Progenitor cell of endocrine pancreas (in vitro differentiated cells): Measurements from ENCODE around the gene FBXO24. TPM values are rescaled to one million over a fixed set of nuclear protein-coding genes. Genes with fewer than 3 reads are reported as not detected.
"Not testable (repeated sequence)": the region's sequence is repeated elsewhere in the genome, so short reads cannot be mapped to it uniquely, and the experiment has no call there.

Experiments used
- DNase-seq: peaks from one replicate; pipeline ENCODE4 v3.0.0; 2021; ENCODE audit warnings: low spot score; ENCODE audit not compliant: unreplicated experiment
- H3K27ac Mint-ChIP-seq: 2 replicates; pipeline ENCODE4 v1.8.0; 2021; ENCODE audit warnings: mild to moderate bottlenecking, moderate library complexity, mixed read lengths
- H3K27me3 Mint-ChIP-seq: 2 replicates; pipeline ENCODE4 v1.8.0; 2021; ENCODE audit warnings: mixed read lengths
- H3K36me3 Mint-ChIP-seq: 2 replicates; pipeline ENCODE4 v1.8.0; 2022; ENCODE audit warnings: mixed read lengths; ENCODE audit not compliant: insufficient read depth
- H3K4me1 Mint-ChIP-seq: 2 replicates; pipeline ENCODE4 v1.8.0; 2021; ENCODE audit warnings: low read depth, mixed read lengths
- H3K4me3 Mint-ChIP-seq: 2 replicates; pipeline ENCODE4 v1.8.0; 2021; ENCODE audit warnings: low read depth, mild to moderate bottlenecking, moderate library complexity, mixed read lengths
- H3K9me3 Mint-ChIP-seq: 2 replicates; pipeline ENCODE4 v1.8.0; 2021; ENCODE audit warnings: low read depth, mixed read lengths
- CTCF ChIP-seq: fragments of 200-600 bp; sonication (generic); IDR thresholded peaks from one replicate; pipeline ENCODE4 v1.5.0; 2021; ENCODE audit warnings: antibody characterized with exemption, mild to moderate bottlenecking; ENCODE audit not compliant: unreplicated experiment
- total RNA-seq: library from RNA; stranded (reverse); gene quantifications from 2 replicates; pipeline ENCODE4 v1.2.1, GENCODE V29; 2021

Gene FBXO24
- total RNA-seq, 1 donor from 2014 or later, result 0.41 TPM

GRCh38 chr7:100561491-100562194 lies 24.5 kb upstream of the FBXO24 start:
- DNase-seq, result no peak
- no peaks in the 10 kb centered on the region for H3K27me3 Mint-ChIP-seq
- no peak for TF ChIP-seq CTCF
- H3K27ac Mint-ChIP-seq, result no peak overlapping the region
- H3K4me1 Mint-ChIP-seq, result peaks cover 7% of the 10 kb centered on the region
- H3K36me3 Mint-ChIP-seq, result peaks cover 7% of the 10 kb centered on the region
- H3K9me3 Mint-ChIP-seq, result no peaks in the 10 kb centered on the region
- no peak overlapping the region for H3K4me3 Mint-ChIP-seq

- no peak overlapping the region for H3K4me3 Mint-ChIP-seq
- DNase-seq, result no peak
- no peaks in the 10 kb centered on the region for H3K9me3 Mint-ChIP-seq
- TF ChIP-seq CTCF, result no peak
- H3K27ac Mint-ChIP-seq, result no peak overlapping the region
- H3K4me1 Mint-ChIP-seq, result peaks cover 7% of the 10 kb centered on the region
- no peaks in the 10 kb centered on the region for H3K27me3 Mint-ChIP-seq
- H3K36me3 Mint-ChIP-seq, result peaks cover 5% of the 10 kb centered on the region
Observed at GRCh38 chr7:100562195-100563099, 23.7 kb upstream of the FBXO24 start.

- Mint-ChIP-seq H3K36me3 (peaks cover 5% of the 10 kb centered on the region), H3K27ac (no peak overlapping the region), H3K4me1 (peaks cover 11% of the 10 kb centered on the region), H3K4me3 (no peak overlapping the region), H3K27me3 (no peaks in the 10 kb centered on the region), H3K9me3 (no peaks in the 10 kb centered on the region)
- no peak for TF ChIP-seq CTCF
- DNase-seq, result no peak
Observed at GRCh38 chr7:100563100-100563564, 23.0 kb upstream of the FBXO24 start.

GRCh38 chr7:100563809-100564400 lies 22.2 kb upstream of the FBXO24 start:
- H3K9me3 Mint-ChIP-seq, result no peaks in the 10 kb centered on the region
- H3K36me3 Mint-ChIP-seq, result peaks cover 5% of the 10 kb centered on the region
- DNase-seq, result peak; percentile 65
- no peak overlapping the region for H3K27ac Mint-ChIP-seq
- H3K4me1 Mint-ChIP-seq, result peaks cover 14% of the 10 kb centered on the region
- H3K4me3 Mint-ChIP-seq, result no peak overlapping the region
- peak; percentile 93 for TF ChIP-seq CTCF
- no peaks in the 10 kb centered on the region for H3K27me3 Mint-ChIP-seq

GRCh38 chr7:100564405-100564804 lies 21.7 kb upstream of the FBXO24 start:
- H3K36me3 Mint-ChIP-seq, H3K27me3 Mint-ChIP-seq, H3K4me3 Mint-ChIP-seq, H3K27ac Mint-ChIP-seq, H3K9me3 Mint-ChIP-seq, DNase-seq: not testable (repeated sequence)
- peaks cover 15% of the 10 kb centered on the region for H3K4me1 Mint-ChIP-seq
